ENCODE measurements around the gene CHMP6.
A peak's percentile ranks its signal among the peaks of the same experiment; 100 is the strongest.
"Not testable (repeated sequence)": the region's sequence is repeated elsewhere in the genome, so short reads cannot be mapped to it uniquely, and the experiment has no call there.

The CHMP6 gene

DNA sequence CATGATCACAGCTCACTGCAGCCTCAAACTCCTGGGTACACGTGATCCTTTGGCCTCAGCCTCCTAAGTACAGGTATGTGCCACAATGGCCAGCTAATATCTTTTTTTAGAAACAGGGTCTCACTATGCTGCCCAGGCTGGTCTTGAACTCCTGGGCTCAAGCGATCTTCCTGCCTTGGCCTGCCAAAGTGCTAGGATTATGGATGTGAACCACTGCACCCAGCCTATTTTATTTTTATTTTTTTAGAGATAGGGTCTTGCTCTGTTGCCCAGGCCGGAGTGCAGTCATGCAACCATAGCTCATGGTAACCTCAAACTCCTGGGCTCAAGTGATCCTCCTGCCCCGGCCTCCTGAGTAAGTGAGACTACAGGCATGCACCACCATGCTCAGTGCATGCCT, 25.7 kb downstream of the CHMP6 start:
- not testable (repeated sequence) for DNase-seq

DNA sequence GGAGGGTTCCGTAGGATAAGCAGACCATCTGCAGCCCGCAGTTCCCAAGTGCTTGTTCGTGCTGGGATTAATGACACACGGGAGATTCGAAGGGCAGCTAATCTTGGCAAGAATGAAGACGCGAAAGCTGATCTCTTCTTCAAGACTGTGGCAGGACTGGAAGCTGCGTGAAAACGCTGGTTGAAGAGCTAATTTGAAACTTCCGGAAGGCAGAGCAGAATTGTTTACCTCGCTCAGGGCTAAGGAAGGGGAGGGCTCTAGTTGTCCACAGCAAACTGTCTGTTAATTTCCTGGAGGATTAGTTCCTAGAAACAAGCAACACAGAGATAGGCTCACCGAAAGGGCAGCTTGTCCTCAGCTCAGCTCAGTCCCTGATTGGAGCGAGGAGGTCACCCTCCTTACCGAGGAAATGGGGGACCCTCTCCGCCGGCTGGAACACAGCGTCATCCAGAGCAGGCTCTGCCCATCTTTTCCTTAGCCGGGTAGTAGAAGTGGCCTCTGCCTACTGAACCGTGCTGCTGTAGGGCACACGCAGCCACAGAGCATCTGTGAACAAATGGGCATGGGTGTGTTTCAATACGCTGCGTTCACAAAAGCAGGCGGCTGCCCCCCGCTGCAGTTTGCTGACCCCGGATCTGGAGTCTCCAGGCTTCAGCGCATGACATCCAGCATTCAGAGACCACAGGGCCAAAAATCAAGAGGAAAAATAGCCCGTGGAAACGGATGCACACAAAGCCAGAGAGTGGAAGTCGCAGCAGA, 26.6 kb downstream of the CHMP6 start:
- DNase-seq: peak; percentile 68

DNA sequence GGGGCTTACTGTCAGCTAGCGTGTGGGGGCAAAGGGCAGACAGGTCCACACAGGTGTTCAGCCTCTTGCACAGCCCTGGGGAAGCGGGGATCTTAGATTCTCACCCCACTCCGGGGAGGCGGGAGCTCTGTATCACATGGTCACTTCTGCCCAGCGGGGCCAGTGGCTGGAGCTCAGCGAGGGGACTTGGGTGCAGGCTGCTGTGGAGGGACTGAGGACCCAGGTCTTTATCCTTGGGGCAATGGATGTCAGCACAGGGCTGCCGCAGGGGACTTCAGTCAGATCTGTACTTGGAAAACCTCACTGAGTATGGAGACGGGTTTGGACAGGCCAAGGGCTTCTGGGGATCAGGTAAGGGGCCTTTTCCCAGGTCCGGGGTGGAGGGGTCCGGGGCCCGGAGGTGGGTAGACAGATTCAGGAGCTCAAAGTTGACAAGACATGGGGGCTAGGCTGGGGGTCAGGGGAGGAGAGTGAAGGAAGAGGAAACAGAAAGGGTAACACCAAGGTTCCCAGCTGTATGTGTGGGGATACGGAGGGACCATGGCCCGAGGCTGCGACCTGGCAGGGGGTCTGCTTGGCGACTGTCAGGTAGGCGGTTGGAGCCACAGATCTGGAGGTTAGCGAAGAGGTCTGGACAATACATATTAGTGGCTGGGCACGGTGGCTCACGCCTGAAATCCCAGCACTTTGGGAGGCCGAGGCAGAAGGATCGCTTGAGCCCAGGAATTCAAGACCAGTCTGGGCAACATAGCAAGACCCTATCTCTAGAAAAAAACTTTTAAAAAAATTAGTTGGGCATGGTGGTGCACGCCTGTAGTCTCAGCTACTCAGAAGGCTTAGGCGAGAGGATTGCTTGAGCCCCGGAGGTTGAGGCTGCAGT, 28.2 kb downstream of the CHMP6 start:
- DNase-seq: no peak

DNA sequence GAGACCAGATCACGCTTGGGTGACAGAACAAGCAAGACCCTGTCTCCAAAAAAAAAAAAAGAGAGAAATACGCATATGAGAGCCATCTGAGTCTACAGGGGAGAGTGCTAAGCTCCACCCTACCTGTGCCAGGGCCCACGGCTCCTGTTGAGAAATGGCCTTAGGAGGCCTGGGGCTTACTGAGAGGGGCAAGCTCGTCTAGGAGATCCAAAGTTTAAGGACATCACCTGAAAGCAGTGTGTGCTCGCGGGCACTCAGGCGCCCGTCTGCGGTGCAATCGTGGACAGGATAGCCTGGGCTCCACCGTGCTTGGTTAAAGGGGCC, 28.8 kb downstream of the CHMP6 start:
- DNase-seq: no peak

DNA sequence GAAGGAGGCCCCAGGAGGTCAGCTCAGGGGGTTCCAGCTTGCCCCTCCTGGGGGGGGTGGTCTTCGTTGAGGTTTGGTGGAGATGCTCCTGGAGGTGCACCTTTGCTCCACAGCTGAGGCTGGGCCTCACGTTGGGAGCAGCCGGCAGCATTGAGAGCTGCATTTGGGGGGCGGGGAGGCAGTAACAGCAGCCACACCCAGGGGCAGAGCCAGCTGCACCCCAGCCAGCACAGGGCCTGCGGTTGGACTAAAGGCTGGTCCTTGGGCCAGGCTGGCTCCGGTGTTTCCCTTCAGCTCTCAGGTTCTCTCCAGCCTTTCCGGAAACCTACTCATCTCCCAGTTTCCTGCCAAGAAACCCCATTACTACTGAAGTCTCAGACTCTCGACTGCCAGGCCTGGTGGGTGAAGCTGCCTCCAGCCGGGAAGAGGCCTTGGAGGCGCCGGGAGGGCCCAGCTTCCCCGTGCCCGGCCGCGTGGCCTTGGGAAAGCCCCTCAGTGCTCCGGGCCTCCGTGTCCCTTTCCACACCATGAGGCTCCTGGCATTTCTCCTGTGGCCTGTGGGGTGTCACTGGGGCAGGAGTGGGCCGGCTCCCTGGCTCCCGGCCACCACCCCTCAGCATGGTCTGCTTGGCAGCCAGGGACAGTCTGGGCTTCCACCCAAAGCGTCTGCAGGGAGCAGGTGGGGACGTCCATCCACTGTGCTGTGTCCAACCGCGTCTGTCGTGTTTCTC, 29.3 kb downstream of the CHMP6 start:
- no peak for DNase-seq

DNA sequence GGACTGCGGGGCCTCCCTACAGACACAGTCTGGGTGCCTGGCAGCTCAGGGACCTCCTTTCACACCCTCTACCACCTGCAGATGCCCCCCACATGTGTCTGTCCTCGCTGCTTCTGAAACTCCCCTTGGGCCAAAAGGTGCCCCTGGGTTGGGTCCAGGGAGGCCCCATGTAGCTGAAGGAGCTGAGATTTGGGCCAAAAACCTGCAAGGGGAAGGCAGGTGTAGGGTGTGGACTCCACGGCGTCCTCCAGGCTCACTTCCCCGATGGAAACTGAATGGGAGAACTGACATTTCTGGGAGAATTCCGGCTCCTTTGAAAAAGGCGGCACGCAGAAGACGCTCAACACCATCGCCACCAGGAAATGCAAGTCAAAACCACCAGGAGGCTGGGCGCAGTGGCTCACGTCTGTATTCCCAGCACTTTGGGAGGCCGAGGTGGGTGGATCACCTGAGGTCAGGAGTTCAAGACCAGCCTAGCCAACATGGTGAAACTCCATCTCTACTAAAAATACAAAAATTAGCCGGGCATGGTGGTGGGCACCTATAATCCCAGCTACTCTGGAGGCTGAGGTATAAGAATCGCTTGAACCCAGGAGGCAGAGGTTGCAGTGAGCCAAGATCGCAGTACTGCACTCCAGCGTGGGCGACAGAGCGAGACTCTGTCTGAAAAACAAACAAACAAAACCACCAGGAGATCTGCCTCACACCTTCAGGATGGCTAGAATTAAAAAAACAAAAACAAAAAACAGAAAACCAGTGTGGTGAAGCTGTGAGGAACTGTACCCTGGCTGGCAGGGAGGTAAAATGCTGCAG, 30.1 kb downstream of the CHMP6 start:
- DNase-seq: no peak

DNA sequence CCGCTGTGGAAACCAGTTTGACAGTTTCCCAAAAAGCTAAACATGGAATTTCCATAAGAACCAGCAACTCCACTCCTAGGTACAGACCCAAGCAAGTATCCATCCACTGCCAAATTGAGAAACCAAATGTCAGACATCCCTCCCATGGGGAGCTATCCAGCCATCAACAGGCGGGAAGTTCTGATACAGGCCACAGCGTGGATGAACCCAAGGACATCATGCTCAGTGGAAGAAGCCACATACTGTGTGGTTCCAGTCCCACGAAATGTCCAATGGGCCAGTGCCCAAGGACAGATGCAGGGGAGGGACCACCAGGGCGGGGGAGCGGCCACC, 30.7 kb downstream of the CHMP6 start:
- DNase-seq: no peak

DNA sequence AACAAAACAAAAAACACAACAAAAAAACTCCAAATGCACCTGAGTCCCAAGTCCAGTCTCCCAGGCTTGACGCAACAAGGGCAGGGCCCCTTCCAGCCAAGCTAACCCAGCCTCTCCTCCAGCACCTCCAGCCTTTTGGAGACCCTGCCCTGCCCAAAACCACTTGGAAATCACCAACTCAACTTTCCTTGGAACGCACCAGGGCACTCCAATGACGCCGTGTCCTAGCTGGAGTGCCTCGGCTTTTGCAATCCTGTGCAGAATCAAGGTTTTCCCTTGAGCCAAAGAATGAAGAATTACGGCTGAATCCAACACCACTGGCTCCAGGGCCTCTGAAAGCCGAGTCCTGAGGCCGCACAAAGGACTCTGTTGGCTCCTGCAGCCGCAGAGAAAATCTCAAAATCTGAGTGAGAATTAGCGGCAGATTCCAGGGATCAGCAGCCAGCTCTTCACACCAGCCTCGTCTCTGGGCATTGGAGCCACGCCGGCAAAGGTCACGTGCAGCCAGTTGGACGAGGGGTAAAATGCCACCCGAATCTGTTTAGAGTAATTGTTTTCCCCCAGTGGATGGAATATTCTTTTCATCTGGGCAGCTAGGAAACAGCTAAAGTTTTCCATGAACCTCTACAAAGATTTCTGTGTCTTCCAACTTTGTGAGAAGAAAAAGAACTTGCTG, 33.6 kb downstream of the CHMP6 start:
- DNase-seq: no peak

DNA sequence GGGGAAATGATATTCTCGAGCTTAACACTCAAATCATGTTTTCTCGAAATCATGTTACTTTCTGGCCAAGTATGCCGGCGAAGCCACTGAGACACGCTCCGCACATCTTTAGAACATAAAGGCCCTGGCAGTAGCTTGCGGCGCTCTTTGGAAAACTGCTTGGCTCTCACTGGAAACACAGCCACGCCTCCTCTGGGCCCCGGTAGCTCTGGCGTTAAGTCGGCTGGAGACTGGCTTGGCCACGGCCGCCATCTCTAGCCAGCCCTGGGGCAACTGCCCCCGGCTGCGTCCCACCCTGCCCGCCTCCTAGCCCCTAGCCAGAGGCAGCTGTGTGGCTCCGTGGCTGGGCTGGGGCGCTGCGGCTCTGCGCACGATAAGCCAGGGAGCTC, 34.1 kb downstream of the CHMP6 start:
- no peak for DNase-seq

DNA sequence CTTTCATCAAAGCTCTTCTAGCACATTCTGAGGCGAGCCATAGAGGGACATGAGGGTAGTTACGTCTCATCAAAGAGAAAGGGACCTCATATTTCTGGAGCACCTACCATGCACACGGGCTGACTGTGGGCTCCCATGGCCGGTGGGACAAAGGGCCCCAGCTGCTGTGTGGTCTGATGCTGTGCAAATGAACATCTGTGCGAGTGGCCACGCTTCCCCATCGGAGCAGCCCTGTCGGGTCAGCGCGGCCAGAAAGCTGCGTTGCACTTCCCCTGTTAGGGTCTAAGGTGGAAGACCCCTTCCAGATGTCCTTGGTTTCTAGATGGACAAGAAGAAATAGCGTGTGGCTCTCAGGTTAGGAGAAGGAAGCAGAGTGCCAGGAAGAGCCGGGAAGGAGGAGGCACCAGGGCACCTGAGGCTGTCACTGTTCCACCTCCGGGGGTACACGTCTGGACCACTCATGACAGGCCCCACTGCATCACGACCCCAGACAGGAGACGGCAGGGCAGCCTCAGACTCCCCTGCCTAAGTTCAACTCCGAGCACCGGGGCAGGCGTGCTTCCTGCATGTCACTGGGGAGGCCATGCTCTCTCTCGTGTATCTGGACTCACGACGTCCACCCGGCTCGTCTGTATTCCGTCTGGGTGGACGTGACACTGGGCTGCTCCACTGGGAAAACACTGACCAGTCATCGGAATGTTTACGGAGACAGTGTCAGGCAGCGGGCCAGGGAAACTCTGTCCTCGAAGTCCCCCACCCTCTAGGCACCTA, 34.8 kb downstream of the CHMP6 start:
- DNase-seq: no peak

DNA sequence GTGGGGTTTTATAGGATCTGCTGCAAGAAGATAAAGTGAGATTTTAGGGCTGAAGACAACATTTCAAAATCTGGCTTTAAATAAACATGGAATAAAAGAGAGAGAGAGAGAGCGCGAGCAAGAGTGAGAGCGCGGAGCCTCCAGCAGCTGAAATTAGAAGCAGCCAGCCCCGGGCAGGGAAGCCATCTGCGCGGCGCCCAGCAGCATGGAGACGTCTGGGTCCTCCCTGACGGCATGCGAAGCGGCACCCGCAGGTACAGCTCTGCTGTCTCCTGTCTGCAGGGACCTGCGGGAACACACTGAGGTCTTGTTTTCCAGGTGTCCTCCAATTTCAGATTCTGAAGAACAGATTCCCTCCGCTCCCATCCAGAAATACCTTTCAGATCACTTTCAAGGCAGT, 35.4 kb downstream of the CHMP6 start:
- DNase-seq: no peak

DNA sequence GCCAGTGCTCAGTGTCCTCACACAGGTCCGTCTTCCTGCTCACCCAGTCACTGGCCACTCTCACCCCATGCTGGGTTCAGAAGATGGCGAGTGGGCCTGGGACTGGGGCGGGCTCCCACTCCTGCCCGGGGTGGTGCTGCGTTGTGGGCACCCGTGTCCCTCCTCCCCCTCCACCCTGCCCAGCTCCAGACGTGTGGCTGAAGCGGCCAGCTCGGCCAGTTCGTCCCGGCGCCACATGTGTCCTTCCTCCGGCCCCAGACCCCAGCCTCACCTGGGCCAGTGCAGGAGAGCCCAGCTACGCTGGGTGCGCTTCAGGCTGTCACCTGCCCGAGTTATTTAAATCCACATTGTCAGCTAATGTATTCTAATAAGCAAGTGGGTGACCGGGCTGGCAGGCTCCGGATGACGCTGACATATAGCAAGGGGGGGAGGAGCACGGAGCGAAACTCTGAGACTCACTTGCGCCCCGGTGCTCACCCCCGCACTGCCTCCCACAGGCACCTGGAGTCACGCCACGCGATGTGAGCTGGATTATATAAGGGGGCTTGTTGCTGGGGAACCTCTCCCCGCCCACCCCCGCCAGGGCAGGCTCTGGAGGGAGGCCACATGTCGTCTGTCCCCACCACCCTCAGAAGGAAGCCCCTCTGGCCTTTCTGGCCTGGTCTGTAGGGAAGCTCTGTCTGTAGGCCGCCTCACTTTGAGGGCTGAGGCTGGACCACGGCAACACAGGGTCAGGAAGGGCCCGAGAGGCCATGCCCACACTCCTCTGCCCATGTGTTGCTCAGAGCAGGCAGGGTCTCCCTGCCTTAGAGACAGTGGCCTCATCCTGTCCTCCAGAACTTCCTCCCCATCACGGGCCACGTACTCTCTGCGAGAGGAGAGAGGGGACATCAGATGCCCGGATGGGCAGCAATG, 36.2 kb downstream of the CHMP6 start:
- DNase-seq: no peak

DNA sequence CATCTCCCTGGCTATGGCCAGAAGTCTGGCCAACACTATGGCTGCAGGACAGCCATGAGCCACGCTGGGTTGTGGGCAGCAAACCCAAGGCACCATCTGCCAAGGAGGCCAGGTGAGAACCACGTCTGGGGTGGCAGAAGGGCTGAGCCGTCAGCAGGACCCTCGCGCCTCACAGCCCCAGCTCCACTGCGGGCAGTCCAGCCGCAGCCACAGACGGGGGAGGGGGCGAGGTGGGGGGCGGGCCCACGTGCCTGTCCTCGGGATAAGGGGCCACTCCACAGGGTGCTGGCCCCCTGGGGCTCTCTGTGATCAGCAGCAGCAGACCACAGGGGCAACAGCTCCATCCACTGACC, 36.8 kb downstream of the CHMP6 start:
- DNase-seq: no peak

DNA sequence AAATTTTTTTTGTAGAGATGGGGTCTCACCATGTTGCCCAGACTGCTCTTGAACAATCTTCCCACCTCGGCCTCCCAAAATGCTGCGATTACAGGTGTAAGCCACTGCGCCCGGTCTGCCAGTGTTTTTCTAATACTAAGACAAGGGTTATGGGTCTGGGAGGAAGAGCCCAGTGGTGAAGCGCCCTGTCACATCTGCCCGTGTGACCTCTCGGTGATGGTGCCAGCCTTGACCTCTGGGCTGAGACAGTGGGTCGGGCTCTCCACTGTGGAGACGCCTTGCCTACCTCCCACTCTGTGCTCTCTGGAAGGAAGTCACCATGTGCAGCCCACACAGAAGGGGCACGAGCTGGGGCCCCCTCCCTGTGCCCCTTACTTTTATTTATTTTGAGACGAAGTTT, 38.2 kb downstream of the CHMP6 start:
- no peak for DNase-seq

DNA sequence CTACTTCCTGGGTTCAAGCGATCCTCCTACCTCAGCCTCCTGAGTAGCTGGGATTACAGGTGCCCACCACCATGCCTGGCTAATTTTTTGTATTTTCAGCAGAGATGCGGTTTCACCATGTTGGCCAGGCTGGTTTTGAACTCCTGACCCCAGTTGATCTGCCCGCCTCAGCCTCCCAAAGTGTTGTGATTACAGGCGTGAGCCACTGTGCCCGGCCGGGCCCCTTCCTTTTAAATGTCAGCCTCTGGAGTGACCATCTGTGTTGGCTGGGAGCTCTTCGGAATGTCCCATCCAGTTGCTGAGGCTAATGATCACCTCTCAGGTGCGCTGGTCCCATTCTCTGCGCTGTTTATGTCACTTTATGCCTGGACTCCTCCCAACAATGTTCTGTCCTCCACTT, 38.7 kb downstream of the CHMP6 start:
- not testable (repeated sequence) for DNase-seq

DNA sequence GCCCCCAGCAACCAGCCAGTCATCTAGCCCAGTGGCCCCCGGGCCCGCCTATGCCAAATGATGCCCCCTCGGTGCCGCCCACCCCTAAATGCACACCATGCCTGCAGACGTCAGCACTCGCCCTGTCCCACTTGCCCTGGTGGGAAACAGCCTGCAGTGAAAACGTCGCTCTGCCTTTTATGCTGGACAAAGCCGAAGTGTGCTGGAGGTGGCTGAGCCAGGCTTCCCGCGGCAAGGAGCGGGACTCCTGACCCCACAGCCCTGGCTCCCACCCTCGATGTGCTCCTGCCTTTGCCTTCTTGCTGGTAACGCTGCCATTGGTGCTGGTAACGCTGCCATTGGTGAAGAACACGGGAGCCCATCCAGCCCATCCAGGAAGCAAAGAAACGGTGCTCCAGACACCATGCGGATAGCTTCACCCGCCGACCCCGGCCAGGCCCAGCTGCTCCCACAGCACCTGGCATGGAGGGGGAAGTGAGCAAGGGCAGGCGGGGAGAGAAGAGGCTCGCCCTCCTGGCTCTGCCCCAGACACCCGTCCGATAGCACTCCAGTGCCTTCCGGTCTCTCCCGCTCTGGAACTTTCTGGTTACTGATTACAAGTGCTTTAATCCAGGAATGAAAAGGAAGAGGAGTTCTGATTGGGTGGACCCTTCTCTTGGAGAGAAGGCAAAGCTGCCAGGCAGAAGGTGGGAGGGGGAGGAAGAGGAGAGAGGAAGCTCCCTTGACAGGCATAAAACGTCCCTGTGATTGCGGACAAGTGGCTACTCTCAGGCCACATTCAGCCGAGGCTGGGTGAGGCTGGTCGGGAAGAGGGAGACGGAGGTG, 39.3 kb downstream of the CHMP6 start:
- no peak for DNase-seq

DNA sequence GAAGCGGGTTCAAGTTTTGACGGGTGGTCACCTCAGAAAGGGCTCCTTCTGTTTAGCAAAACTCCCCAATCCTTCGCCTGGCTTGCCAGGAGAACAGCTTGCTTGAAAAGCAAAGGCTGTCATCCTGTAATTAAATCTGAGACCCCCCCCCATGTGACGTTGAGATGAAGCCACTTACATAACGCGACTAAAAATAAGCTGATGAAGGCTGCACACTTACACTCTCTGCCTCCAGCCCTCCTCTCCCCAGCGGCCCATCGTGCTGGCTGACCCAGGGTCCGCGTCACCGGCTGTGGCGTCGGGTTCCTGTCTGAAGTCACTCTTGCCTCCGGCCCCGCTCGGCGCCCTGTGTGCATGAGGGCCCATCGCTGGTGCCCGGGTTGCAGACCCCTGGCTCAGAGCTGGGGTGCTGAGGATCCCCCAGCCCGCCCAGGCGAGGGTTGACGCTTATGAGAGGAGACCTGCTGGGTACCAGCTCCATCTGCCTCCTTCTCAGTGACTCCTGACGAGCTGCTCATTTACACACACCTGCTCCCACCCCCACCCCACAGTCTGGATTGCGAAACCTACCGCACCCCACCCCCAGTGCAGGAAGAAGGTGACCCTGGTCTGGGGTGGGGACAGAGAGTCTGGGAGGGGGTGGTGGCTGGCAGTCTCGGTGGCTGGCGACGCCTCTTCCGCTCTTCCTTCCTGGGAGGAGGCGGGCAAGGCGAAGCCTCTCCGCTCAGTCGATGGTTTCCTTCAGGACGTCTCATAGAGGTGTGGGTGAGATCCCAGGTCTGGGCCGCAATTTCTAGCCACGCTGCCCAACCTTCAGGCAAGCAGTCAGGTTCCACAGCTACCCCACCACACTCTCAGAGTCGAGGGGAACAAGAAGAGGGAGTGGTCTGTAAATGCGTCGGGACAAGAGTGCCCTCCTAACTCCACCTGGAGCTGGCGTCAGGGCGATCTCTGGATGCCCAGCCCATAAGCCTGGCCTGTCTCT, 40.2 kb downstream of the CHMP6 start:
- no peak for DNase-seq

All from DMS153 (cell line).